Naive B cell (primary cell): ENCODE data around the gene UBTD1. TPM values are rescaled to one million over a fixed set of nuclear protein-coding genes. Genes with fewer than 3 reads are reported as not detected.
"Not testable (repeated sequence)": the region's sequence is repeated elsewhere in the genome, so short reads cannot be mapped to it uniquely, and the experiment has no call there.

ENCODE experiments used
- ATAC-seq, 2 donors: fragments of 150-1000 bp; cut with Tn5 transposase; 2 replicates each; pipeline ENCODE4 v1.10.0; 2021; ENCODE audit warnings: low read depth in 2 of 2, mild to moderate bottlenecking in 2 of 2, moderate library complexity in 2 of 2
- DNase-seq: peaks from one replicate; pipeline ENCODE4 v3.0.0; 2022
- H3K27ac Mint-ChIP-seq, 6 donors: one replicate each; pipeline ENCODE4 v1.8.0; 2020 to 2022; ENCODE audit warnings: mild to moderate bottlenecking in 6 of 6, mixed read lengths in 6 of 6, moderate library complexity in 5 of 6, inconsistent platforms in 2 of 6
- H3K27me3 Mint-ChIP-seq, 3 donors: one replicate each; pipeline ENCODE4 v1.8.0; 2021 to 2022; ENCODE audit warnings: mixed read lengths in 3 of 3, mild to moderate bottlenecking in 1 of 3
- H3K36me3 Mint-ChIP-seq, 2 donors: one replicate each; pipeline ENCODE4 v1.8.0; 2020 to 2022; ENCODE audit warnings: mixed read lengths in 2 of 2, inconsistent platforms in 1 of 2, mild to moderate bottlenecking in 1 of 2
- H3K4me1 Mint-ChIP-seq, 3 donors: one replicate each; pipeline ENCODE4 v1.8.0; 2020 to 2022; ENCODE audit warnings: mixed read lengths in 3 of 3, inconsistent platforms in 1 of 3, mild to moderate bottlenecking in 1 of 3, moderate library complexity in 1 of 3
- H3K4me3 Mint-ChIP-seq, 8 donors: one replicate each; pipeline ENCODE4 v1.8.0; 2020 to 2022; ENCODE audit warnings: mild to moderate bottlenecking in 8 of 8, mixed read lengths in 8 of 8, moderate library complexity in 8 of 8, inconsistent platforms in 2 of 8
- H3K9me3 Mint-ChIP-seq, 7 donors: one replicate each; pipeline ENCODE4 v1.8.0; 2020 to 2022; ENCODE audit warnings: mixed read lengths in 7 of 7, mild to moderate bottlenecking in 5 of 7, inconsistent platforms in 2 of 7, moderate library complexity in 1 of 7
- polyA plus RNA-seq, 6 donors: library from polyadenylated mRNA; unstranded; fragments of 300-500 nt; fragmentation: Illumina TruSeq; gene quantifications; one replicate each; pipeline ENCODE4 v1.2.3, GENCODE V29; 2021; ENCODE audit warnings: low read depth in 6 of 6

The UBTD1 gene
- polyA plus RNA-seq, 6 donors from 2014 or later, result 0.60 to 1.2 (median 1.0) TPM; not detected in 1

- Mint-ChIP-seq H3K9me3 (peaks cover 0 to 15% (median 8%) of the 10 kb centered on the region in 7 donors), H3K36me3 (peaks cover 0 to 4% of the 10 kb centered on the region in 2 donors), H3K27ac (no peak overlapping the region), H3K4me3 (no peak overlapping the region), H3K4me1 (no peaks in the 10 kb centered on the region), H3K27me3 (no peaks in the 10 kb centered on the region)
- ATAC-seq (peak; percentile 74 to 78), DNase-seq (peak; percentile 39)
Measured at GRCh38 chr10:97553575-97554031, 54.9 kb downstream of the UBTD1 start.

- ATAC-seq, H3K27me3 Mint-ChIP-seq, DNase-seq, H3K36me3 Mint-ChIP-seq, H3K4me3 Mint-ChIP-seq, H3K4me1 Mint-ChIP-seq, H3K27ac Mint-ChIP-seq: not testable (repeated sequence)
- peaks cover 0 to 15% (median 8%) of the 10 kb centered on the region in 7 donors for H3K9me3 Mint-ChIP-seq
Measured at GRCh38 chr10:97554336-97554735, 55.6 kb downstream of the UBTD1 start.

- H3K27me3 Mint-ChIP-seq, ATAC-seq, DNase-seq, H3K4me3 Mint-ChIP-seq, H3K27ac Mint-ChIP-seq, H3K36me3 Mint-ChIP-seq, H3K4me1 Mint-ChIP-seq: not testable (repeated sequence)
- H3K9me3 Mint-ChIP-seq, result peaks cover 0 to 15% (median 8%) of the 10 kb centered on the region in 7 donors
Measured at GRCh38 chr10:97555541-97555940, 56.8 kb downstream of the UBTD1 start.

- not testable (repeated sequence) for H3K36me3 Mint-ChIP-seq, H3K9me3 Mint-ChIP-seq, ATAC-seq, DNase-seq, H3K27me3 Mint-ChIP-seq, H3K27ac Mint-ChIP-seq, H3K4me1 Mint-ChIP-seq, H3K4me3 Mint-ChIP-seq
Measured at GRCh38 chr10:97560731-97561381, 62.1 kb downstream of the UBTD1 start.

- not testable (repeated sequence) for H3K4me1 Mint-ChIP-seq, DNase-seq, H3K9me3 Mint-ChIP-seq, H3K27ac Mint-ChIP-seq, ATAC-seq, H3K36me3 Mint-ChIP-seq, H3K27me3 Mint-ChIP-seq
- H3K4me3 Mint-ChIP-seq, result peak overlapping the region in 1 of 8 donors; percentile 71
Measured at GRCh38 chr10:97561386-97562077, 62.8 kb downstream of the UBTD1 start.

GRCh38 chr10:97562329-97562728 lies 63.6 kb downstream of the UBTD1 start:
- ATAC-seq, H3K27me3 Mint-ChIP-seq, H3K4me1 Mint-ChIP-seq, H3K36me3 Mint-ChIP-seq, H3K27ac Mint-ChIP-seq, DNase-seq, H3K9me3 Mint-ChIP-seq, H3K4me3 Mint-ChIP-seq: not testable (repeated sequence)

GRCh38 chr10:97563337-97563736 lies 64.6 kb downstream of the UBTD1 start:
- Mint-ChIP-seq H3K27me3 (no peaks in the 10 kb centered on the region), H3K27ac (no peak overlapping the region), H3K4me3 (no peak overlapping the region), H3K9me3 (peaks cover 0 to 4% (median 0%) of the 10 kb centered on the region in 7 donors), H3K4me1 (no peaks in the 10 kb centered on the region), H3K36me3 (no peaks in the 10 kb centered on the region)
- no peak for ATAC-seq
- no peak for DNase-seq

- ATAC-seq (no peak), DNase-seq (no peak)
- peaks cover 0 to 4% (median 0%) of the 10 kb centered on the region in 7 donors for H3K9me3 Mint-ChIP-seq
- H3K4me3 Mint-ChIP-seq, result no peak overlapping the region
- H3K36me3 Mint-ChIP-seq, result no peaks in the 10 kb centered on the region
- H3K27me3 Mint-ChIP-seq, result no peaks in the 10 kb centered on the region
- no peak overlapping the region for H3K27ac Mint-ChIP-seq
- H3K4me1 Mint-ChIP-seq, result no peaks in the 10 kb centered on the region
Measured at GRCh38 chr10:97564776-97565175, 66.1 kb downstream of the UBTD1 start.

- no peak overlapping the region for H3K4me3 Mint-ChIP-seq
- H3K27ac Mint-ChIP-seq, result peak overlapping the region in 1 of 6 donors; percentile 37
- no peaks in the 10 kb centered on the region for H3K9me3 Mint-ChIP-seq
- DNase-seq (no peak), ATAC-seq (no peak)
- H3K36me3 Mint-ChIP-seq, result no peaks in the 10 kb centered on the region
- no peaks in the 10 kb centered on the region for H3K27me3 Mint-ChIP-seq
- H3K4me1 Mint-ChIP-seq, result no peaks in the 10 kb centered on the region
Measured at GRCh38 chr10:97566336-97566996, 67.7 kb downstream of the UBTD1 start.

- H3K4me3 Mint-ChIP-seq, result no peak overlapping the region
- no peak for ATAC-seq
- no peaks in the 10 kb centered on the region for H3K27me3 Mint-ChIP-seq
- DNase-seq, result no peak
- H3K9me3 Mint-ChIP-seq, result no peaks in the 10 kb centered on the region
- no peak overlapping the region for H3K27ac Mint-ChIP-seq
- H3K36me3 Mint-ChIP-seq, result no peaks in the 10 kb centered on the region
- no peaks in the 10 kb centered on the region for H3K4me1 Mint-ChIP-seq
Measured at GRCh38 chr10:97567891-97568290, 69.2 kb downstream of the UBTD1 start.

GRCh38 chr10:97570146-97570788 lies 71.5 kb downstream of the UBTD1 start:
- Mint-ChIP-seq H3K4me1 (no peaks in the 10 kb centered on the region), H3K9me3 (no peaks in the 10 kb centered on the region), H3K36me3 (no peaks in the 10 kb centered on the region), H3K27me3 (no peaks in the 10 kb centered on the region), H3K27ac (no peak overlapping the region), H3K4me3 (no peak overlapping the region)
- ATAC-seq, result no peak
- DNase-seq, result no peak

GRCh38 chr10:97570789-97571471 lies 72.2 kb downstream of the UBTD1 start:
- ATAC-seq (no peak), DNase-seq (no peak)
- no peak overlapping the region for H3K4me3 Mint-ChIP-seq
- no peaks in the 10 kb centered on the region for H3K4me1 Mint-ChIP-seq
- no peaks in the 10 kb centered on the region for H3K27me3 Mint-ChIP-seq
- H3K36me3 Mint-ChIP-seq, result no peaks in the 10 kb centered on the region
- H3K27ac Mint-ChIP-seq, result no peak overlapping the region
- no peaks in the 10 kb centered on the region for H3K9me3 Mint-ChIP-seq

GRCh38 chr10:97571622-97572021 lies 72.9 kb downstream of the UBTD1 start:
- no peaks in the 10 kb centered on the region for H3K27me3 Mint-ChIP-seq
- DNase-seq, result no peak
- no peak overlapping the region for H3K4me3 Mint-ChIP-seq
- H3K27ac Mint-ChIP-seq, result no peak overlapping the region
- no peaks in the 10 kb centered on the region for H3K9me3 Mint-ChIP-seq
- no peaks in the 10 kb centered on the region for H3K4me1 Mint-ChIP-seq
- no peaks in the 10 kb centered on the region for H3K36me3 Mint-ChIP-seq
- no peak for ATAC-seq
